Spleen (tissue), 11 donors: ENCODE data around the gene PRUNE2. TPM values are rescaled to one million over a fixed set of nuclear protein-coding genes. Genes with fewer than 3 reads are reported as not detected.

Source experiments
- DNase-seq: peaks from one replicate; pipeline ENCODE4 v3.0.0-alpha.2; 2020
- H3K27ac ChIP-seq, 8 donors: fragments of 200-600 bp; sonication (generic) in 7 of 8; 1 replicate in 4 of 8; 2 replicates in 4 of 8; pipeline versions ENCODE4 v1.5.0 to v1.8.0; 2016 to 2021; ENCODE audit warnings: inconsistent platforms in 4 of 8, mild to moderate bottlenecking in 4 of 8, moderate library complexity in 1 of 8
- H3K27me3 ChIP-seq, 7 donors: fragments of 200-600 bp; sonication (generic) in 6 of 7; replicated peaks in 1 of 7; 1 replicate in 4 of 7; 2 replicates in 3 of 7; pipeline versions ENCODE4 v1.5.0 to v1.8.0; 2016 to 2021; ENCODE audit warnings: inconsistent platforms in 3 of 7, mild to moderate bottlenecking in 1 of 7
- H3K36me3 ChIP-seq, 6 donors: fragments of 200-600 bp; sonication (generic) in 5 of 6; 1 replicate in 4 of 6; 2 replicates in 2 of 6; pipeline versions ENCODE4 v1.5.0 to v1.8.0; 2016 to 2021; ENCODE audit warnings: inconsistent platforms in 2 of 6
- H3K4me1 ChIP-seq, 6 donors: fragments of 200-600 bp; sonication (generic) in 5 of 6; 1 replicate in 3 of 6; 2 replicates in 3 of 6; pipeline versions ENCODE4 v1.5.0 to v1.8.0; 2016 to 2021; ENCODE audit warnings: inconsistent platforms in 3 of 6
- H3K4me3 ChIP-seq, 8 donors: fragments of 200-600 bp; sonication (generic) in 7 of 8; 1 replicate in 4 of 8; 2 replicates in 4 of 8; pipeline versions ENCODE4 v1.5.0 to v1.8.0; 2016 to 2021; ENCODE audit warnings: inconsistent platforms in 4 of 8, mild to moderate bottlenecking in 4 of 8, moderate library complexity in 2 of 8
- H3K9me3 ChIP-seq, 8 donors: fragments of 200-600 bp; sonication (generic) in 7 of 8; 1 replicate in 4 of 8; 2 replicates in 4 of 8; pipeline versions ENCODE4 v1.5.0 to v1.8.0; 2016 to 2021; ENCODE audit warnings: inconsistent platforms in 4 of 8
- CTCF ChIP-seq, 11 experiments: fragments of 200-600 bp in 7 of 11; fragments of 450-650 bp in 4 of 11; sonication (generic) in 4 of 11; IDR thresholded peaks in 8 of 11; conservative IDR thresholded peaks in 3 of 11; 1 replicate in 7 of 11; 2 replicates in 4 of 11; pipeline versions ENCODE4 v1.4.0 to v1.8.0; 2016 to 2021; ENCODE audit warnings: antibody characterized with exemption in 11 of 11, inconsistent platforms in 4 of 11, mild to moderate bottlenecking in 1 of 11
- POLR2A ChIP-seq, 3 donors: fragments of 450-650 bp; IDR thresholded peaks; one replicate each; pipeline ENCODE4 v1.5.1; 2017; ENCODE audit warnings: antibody characterized with exemption in 3 of 3, mild to moderate bottlenecking in 1 of 3
- POLR2AphosphoS5 ChIP-seq, 3 donors: sonication (generic); formaldehyde crosslinking; IDR thresholded peaks; one replicate each; pipeline ENCODE4 v1.5.1; 2017; ENCODE audit warnings: antibody characterized with exemption in 3 of 3
- WGBS, 5 donors: extraction: QIAGEN DNeasy Blood & Tissue Kit in 3 of 5; methylation state at CpG; one replicate each; pipeline versions ENCODE4 v1.1.5 to v1.1.7; 2013 to 2018; 5-methylcytosine and 5-hydroxymethylcytosine counted together
- intact Hi-C: fragments of 100-400 bp; cut with DNase I; formaldehyde crosslinking; loops from one replicate; pipeline ENCODE4 v1.15.0; 2023; ENCODE audit warnings: low total_unique reads
- polyA plus RNA-seq, 3 donors: library from polyadenylated mRNA; stranded (reverse); fragments of 200-250 nt; gene quantifications; one replicate each; pipeline ENCODE4 v1.2.1, GENCODE V29; 2013
- total RNA-seq, 7 donors: library from RNA; depleted of rRNA in 3 of 7; stranded (reverse); fragments of >200 nt in 3 of 7; fragmentation: NEBNext Ultra II Directional in 4 of 7; extraction: Animal tissue kit (Norgen Biotek cat#: 25700) in 4 of 7; gene quantifications; one replicate each; pipeline versions ENCODE4 v1.1.0 to v1.2.1, GENCODE V29; 2016 to 2021
- donor health status: healthy with polysubstance abuse.
- donor health status: DM: no; HTN: no; CAD: no; lungs with moderate emphysema.
- donor health status: DM: no; HTN: no; CAD: no.
- donor health status: Bipolar disorder and iron deficiency.
- donor health status: healthy.
- donor health status: DM: no; HTN: no; CAD: no.
- donor health status: DM: yes; HTN: yes; CAD: no.

The PRUNE2 gene
- total and polyA plus RNA-seq, 10 donors: 3.3 to 23.6 (median 14.0) TPM

- Histone ChIP-seq H3K36me3 (no peaks in the 10 kb centered on the region), H3K9me3 (peaks cover 0 to 3% (median under 1%) of the 10 kb centered on the region in 8 donors), H3K27ac (no peak overlapping the region), H3K27me3 (peaks cover 0 to 7% (median 0%) of the 10 kb centered on the region in 7 donors), H3K4me3 (no peak overlapping the region), H3K4me1 (no peaks in the 10 kb centered on the region)
- no peak for TF ChIP-seq POLR2A (IDR thresholded peaks at IDR 0.05)
- no peak for TF ChIP-seq CTCF (IDR thresholded peaks at IDR 0.05 in 8 of 11, conservative IDR thresholded peaks at IDR 0.05 in 3 of 11)
- 73 to 90% (median 80%) methylated on average over 3 of the region's 3 CpGs for WGBS, 5 donors
- intact Hi-C loops: no loop called here
- no peak for DNase-seq
Measured at GRCh38 chr9:76737154-76737902, 168.6 kb downstream of the PRUNE2 start.

GRCh38 chr9:76734716-76735115, 171.2 kb downstream of the PRUNE2 start:
- Histone ChIP-seq H3K4me3 (no peak overlapping the region), H3K27me3 (peaks cover 0 to 1% (median 0%) of the 10 kb centered on the region in 7 donors), H3K4me1 (no peaks in the 10 kb centered on the region), H3K27ac (no peak overlapping the region), H3K36me3 (no peaks in the 10 kb centered on the region), H3K9me3 (no peaks in the 10 kb centered on the region)
- WGBS, 5 donors: 81 to 88% (median 85%) methylated on average over 3 of the region's 3 CpGs
- intact Hi-C loops: no loop called here
- no peak for DNase-seq
- no peak for TF ChIP-seq CTCF (IDR thresholded peaks at IDR 0.05 in 8 of 11, conservative IDR thresholded peaks at IDR 0.05 in 3 of 11)
- no peak for TF ChIP-seq POLR2AphosphoS5 (IDR thresholded peaks at IDR 0.05)
- no peak for TF ChIP-seq POLR2A (IDR thresholded peaks at IDR 0.05)

- H3K4me3 ChIP-seq: no peak overlapping the region
- TF ChIP-seq CTCF (IDR thresholded peaks at IDR 0.05 in 8 of 11, conservative IDR thresholded peaks at IDR 0.05 in 3 of 11) (no peak), POLR2A (IDR thresholded peaks at IDR 0.05) (no peak), POLR2AphosphoS5 (IDR thresholded peaks at IDR 0.05) (no peak)
- no peaks in the 10 kb centered on the region for H3K36me3 ChIP-seq
- no peak for DNase-seq
- intact Hi-C loops: no loop called here
- H3K27ac ChIP-seq: no peak overlapping the region
- no peaks in the 10 kb centered on the region for H3K4me1 ChIP-seq
- H3K9me3 ChIP-seq: no peaks in the 10 kb centered on the region
- WGBS, 5 donors: 93 to 100% (median 100%) methylated on average over 1 of the region's 1 CpG
- no peaks in the 10 kb centered on the region for H3K27me3 ChIP-seq
Measured at GRCh38 chr9:76733096-76733495, 172.8 kb downstream of the PRUNE2 start.

- H3K4me3 ChIP-seq: no peak overlapping the region
- no peak overlapping the region for H3K27ac ChIP-seq
- H3K36me3 ChIP-seq: no peaks in the 10 kb centered on the region
- no peaks in the 10 kb centered on the region for H3K27me3 ChIP-seq
- intact Hi-C loops: no loop called here
- no peaks in the 10 kb centered on the region for H3K4me1 ChIP-seq
- no peaks in the 10 kb centered on the region for H3K9me3 ChIP-seq
- no peak for TF ChIP-seq CTCF (IDR thresholded peaks at IDR 0.05 in 8 of 11, conservative IDR thresholded peaks at IDR 0.05 in 3 of 11)
- TF ChIP-seq POLR2AphosphoS5 (IDR thresholded peaks at IDR 0.05): no peak
- no peak for TF ChIP-seq POLR2A (IDR thresholded peaks at IDR 0.05)
- WGBS, 5 donors: 31 to 81% (median 61%) methylated on average over 3 of the region's 3 CpGs
- no peak for DNase-seq
Measured at GRCh38 chr9:76732341-76732958, 173.5 kb downstream of the PRUNE2 start.
